Mucosa of rectum (tissue), 2 donors: ENCODE measurements around the gene INPP5D.
"Not testable (repeated sequence)": the region's sequence is repeated elsewhere in the genome, so short reads cannot be mapped to it uniquely, and the experiment has no call there.

Experiments
- H3K27ac ChIP-seq, 2 donors: one replicate each; pipeline ENCODE4 v1.7.0; 2013; ENCODE audit warnings: inconsistent platforms in 2 of 2, low read depth in 2 of 2, low read length in 2 of 2
- H3K27me3 ChIP-seq, 2 donors: one replicate each; pipeline ENCODE4 v1.7.0; 2013; ENCODE audit warnings: low read length in 2 of 2; ENCODE audit not compliant: control insufficient read depth in 2 of 2, insufficient read depth in 2 of 2
- H3K36me3 ChIP-seq, 2 donors: one replicate each; pipeline ENCODE4 v1.7.0; 2013; ENCODE audit warnings: low read length in 2 of 2; ENCODE audit not compliant: control insufficient read depth in 2 of 2, insufficient read depth in 2 of 2
- H3K4me1 ChIP-seq, 2 donors: one replicate each; pipeline ENCODE4 v1.7.0; 2013; ENCODE audit warnings: low read length in 2 of 2, mild to moderate bottlenecking in 1 of 2; ENCODE audit not compliant: control insufficient read depth in 2 of 2, insufficient read depth in 2 of 2
- H3K4me3 ChIP-seq, 2 donors: one replicate each; pipeline ENCODE4 v1.7.0; 2013; ENCODE audit warnings: low read length in 2 of 2
- H3K9ac ChIP-seq, 2 donors: one replicate each; pipeline ENCODE4 v1.7.0; 2013; ENCODE audit warnings: low read length in 2 of 2, low read depth in 1 of 2, mild to moderate bottlenecking in 1 of 2
- H3K9me3 ChIP-seq, 2 donors: one replicate each; pipeline ENCODE4 v1.7.0; 2013; ENCODE audit warnings: low read length in 2 of 2; ENCODE audit not compliant: control insufficient read depth in 2 of 2
- donor health status: healthy.
- donor health status: Normal muscosa, but diverticular disease.

The INPP5D gene

DNA sequence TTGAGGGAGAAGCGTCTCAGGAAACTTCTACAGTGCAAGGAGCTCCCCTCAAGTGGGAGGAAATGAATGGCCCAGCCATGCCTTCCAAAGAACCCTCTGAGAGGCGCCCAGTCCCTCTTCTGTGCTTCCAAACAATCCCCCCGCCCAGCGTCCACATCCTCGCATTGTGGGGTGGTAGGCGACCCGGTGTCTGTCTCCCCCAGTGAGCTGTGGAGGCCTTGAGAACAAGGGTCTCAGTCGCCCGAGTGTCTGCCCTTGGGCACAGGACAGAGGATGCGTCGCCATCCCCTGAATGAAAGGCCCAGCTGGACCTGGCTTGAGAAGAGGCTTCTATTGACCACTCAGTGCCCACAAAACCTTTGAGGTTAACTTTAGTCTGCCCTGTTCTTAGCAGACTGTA, 29.7 kb downstream of the INPP5D start:
- H3K9me3 ChIP-seq = no peaks in the 10 kb centered on the region
- H3K27me3 ChIP-seq = no peaks in the 10 kb centered on the region
- peaks cover 0 to 4% of the 10 kb centered on the region in 2 donors for H3K4me1 ChIP-seq
- no peak overlapping the region for H3K27ac ChIP-seq
- H3K4me3 ChIP-seq = no peak overlapping the region
- no peak overlapping the region for H3K9ac ChIP-seq
- H3K36me3 ChIP-seq = peaks cover 0 to 2% of the 10 kb centered on the region in 2 donors

DNA sequence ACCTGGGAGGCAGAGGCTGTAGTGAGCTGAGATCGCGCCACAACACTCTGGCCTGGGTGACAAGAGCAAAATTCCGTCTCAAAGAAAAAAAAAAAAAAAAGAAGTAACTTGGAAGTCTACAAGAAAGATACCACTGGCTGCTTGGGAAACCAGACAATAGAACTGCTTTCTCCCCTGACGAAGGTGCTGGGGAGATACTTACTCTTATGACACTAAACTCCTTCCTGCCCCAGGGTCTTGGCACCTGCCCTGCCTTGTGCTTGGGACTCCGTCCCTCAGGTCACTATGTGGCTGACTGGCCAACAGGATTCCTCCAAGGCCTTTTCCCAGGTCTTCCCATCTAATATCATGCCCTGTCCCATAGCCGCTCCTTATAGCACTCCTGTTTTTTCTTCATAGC, 30.7 kb downstream of the INPP5D start:
- Histone ChIP-seq H3K9me3 (no peaks in the 10 kb centered on the region), H3K4me1 (peaks cover 0 to 4% of the 10 kb centered on the region in 2 donors), H3K27me3 (no peaks in the 10 kb centered on the region), H3K9ac (no peak overlapping the region), H3K4me3 (no peak overlapping the region), H3K27ac (no peak overlapping the region), H3K36me3 (peaks cover 0 to 2% of the 10 kb centered on the region in 2 donors)

DNA sequence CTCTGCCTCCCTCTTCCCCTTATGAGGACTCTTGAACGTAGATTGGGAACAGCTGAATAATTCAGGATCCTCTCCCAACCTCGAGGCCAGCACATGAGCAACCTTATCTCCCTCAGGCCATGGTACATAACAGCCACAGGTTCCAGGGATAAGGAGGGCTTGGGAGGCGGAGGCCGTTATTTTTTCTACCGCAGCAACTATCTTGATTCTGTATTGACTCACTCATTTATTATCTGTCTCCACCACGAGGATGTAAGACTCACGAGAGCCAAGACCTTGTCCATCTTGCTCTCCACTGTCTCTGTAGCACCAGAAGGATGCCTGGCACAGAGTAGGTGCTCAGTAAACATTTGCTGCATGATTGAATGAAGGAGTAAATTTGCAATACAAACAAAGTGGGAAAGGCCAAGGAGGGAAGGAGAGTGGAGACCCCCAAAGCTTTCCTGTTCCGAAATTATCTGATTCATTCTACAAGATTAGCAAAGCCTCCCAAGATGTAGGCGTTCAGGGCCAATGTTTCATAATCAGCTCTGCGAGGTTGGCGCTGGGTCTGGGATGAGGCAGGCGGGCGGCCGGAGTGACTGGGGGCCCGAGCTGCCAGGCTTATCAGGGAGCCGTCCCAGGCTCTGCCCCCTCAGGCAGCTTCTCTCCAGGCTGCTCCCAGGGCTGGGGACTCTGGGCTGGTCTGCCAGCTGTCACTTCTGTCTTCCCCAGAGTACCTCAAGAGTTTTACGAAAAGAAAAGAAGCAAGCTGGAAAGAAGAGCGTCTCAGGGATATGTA, 31.6 kb downstream of the INPP5D start:
- Histone ChIP-seq H3K9me3 (no peaks in the 10 kb centered on the region), H3K27ac (no peak overlapping the region), H3K27me3 (no peaks in the 10 kb centered on the region)

DNA sequence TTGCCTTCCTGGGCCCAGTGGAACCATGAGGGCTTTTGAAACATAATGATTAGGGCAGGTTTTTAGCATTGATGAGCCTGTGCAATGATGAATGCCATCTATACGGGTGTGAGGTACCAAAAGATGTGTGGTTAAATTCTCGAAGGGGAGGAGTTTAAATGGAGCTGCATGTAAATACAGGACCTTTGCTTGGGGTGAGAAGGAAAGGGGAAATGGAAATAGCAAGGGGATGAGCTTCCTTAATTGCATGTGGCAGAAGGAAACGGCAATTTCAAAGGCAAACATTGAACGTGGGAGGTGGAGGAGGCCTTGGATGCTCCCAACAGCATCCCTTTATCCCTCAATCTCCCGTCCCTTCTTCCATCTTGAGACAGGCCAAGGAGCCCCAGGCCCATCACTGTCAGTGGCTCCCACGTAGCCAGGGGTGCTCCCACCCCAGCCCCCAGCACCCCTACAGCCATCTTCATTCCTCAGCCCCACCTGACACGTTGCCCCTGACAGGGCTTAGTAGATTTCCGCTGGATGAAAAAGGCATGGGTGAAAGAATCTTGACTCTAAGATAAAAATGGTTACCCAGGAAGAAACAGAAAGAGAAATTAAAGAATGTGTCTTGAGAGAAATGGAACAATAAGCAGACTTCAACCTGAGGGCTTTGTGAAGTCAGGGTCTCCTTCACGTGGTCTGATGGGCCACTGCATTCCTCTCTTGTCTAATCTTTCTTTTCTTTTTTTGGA, 32.5 kb downstream of the INPP5D start:
- Histone ChIP-seq H3K27ac (peak overlapping the region in 1 of 2 donors; percentile 48), H3K9me3 (no peaks in the 10 kb centered on the region), H3K4me1 (no peaks in the 10 kb centered on the region), H3K27me3 (no peaks in the 10 kb centered on the region), H3K9ac (no peak overlapping the region), H3K36me3 (peaks cover 0 to 2% of the 10 kb centered on the region in 2 donors), H3K4me3 (no peak overlapping the region)

More for the DNA sequence above, 31.6 kb downstream of the INPP5D start:
- no peak overlapping the region for H3K9ac ChIP-seq
- H3K4me1 ChIP-seq = peaks cover 0 to 2% of the 10 kb centered on the region in 2 donors
- H3K4me3 ChIP-seq = no peak overlapping the region
- H3K36me3 ChIP-seq = peaks cover 0 to 2% of the 10 kb centered on the region in 2 donors

DNA sequence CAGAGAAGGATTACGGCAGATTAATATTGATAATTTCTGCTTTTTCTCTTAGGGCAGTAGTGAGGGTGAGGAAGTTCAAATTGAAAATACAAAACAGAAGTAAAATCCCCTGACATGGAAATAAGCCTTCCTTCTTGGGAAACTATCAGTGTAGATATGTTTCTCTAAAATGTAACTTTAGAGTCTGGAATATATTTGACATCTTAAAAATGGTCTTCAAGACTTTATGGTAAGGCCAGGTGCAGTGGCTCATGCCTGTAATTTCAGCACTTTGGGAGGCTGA, 33.0 kb downstream of the INPP5D start:
- Histone ChIP-seq H3K9ac (no peak overlapping the region), H3K27me3 (no peaks in the 10 kb centered on the region), H3K36me3 (peaks cover 0 to 2% of the 10 kb centered on the region in 2 donors), H3K27ac (no peak overlapping the region), H3K4me3 (no peak overlapping the region), H3K4me1 (no peaks in the 10 kb centered on the region), H3K9me3 (no peaks in the 10 kb centered on the region)

DNA sequence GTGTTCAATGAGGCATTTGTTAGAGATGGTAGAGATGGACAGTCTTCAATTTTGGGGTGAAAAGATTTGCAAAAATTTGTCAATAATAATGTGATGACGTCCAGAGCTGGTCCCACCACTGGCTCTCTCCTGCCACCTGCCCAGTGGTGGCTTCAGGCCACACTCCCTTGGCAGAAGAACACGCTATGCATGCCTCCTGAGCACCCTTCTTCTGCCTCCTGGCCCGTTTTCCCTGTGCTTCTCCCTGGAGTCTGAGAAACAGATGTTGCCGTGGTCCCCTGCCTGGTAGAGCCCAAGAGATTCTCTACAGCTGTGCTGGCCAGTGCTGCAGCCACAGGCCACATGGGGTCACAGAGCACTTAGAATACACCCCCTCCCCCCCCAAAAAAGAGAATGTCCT, 33.6 kb downstream of the INPP5D start:
- no peak overlapping the region for H3K27ac ChIP-seq
- no peak overlapping the region for H3K9ac ChIP-seq
- no peaks in the 10 kb centered on the region for H3K9me3 ChIP-seq
- no peaks in the 10 kb centered on the region for H3K27me3 ChIP-seq
- no peak overlapping the region for H3K4me3 ChIP-seq
- no peaks in the 10 kb centered on the region for H3K36me3 ChIP-seq
- no peaks in the 10 kb centered on the region for H3K4me1 ChIP-seq

DNA sequence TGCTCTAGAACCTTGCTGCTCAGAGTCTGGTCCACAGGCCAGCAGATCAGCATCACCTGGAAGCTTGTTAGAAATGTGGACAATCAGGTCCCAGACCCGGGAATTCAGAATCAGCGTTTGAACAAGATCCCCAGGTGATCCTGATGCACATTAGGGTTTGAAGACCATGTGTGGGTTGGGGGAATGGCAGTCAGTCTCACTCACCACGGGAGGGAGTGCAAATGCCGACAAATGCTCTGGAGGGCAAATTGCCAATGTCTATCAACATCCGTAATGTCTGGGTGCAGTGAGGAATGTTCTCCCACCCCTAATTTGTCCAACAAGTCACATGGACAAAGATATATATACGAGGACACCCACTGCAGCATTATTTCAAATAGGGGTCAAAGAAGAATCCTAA, 34.5 kb downstream of the INPP5D start:
- H3K36me3 ChIP-seq = no peaks in the 10 kb centered on the region
- H3K27ac ChIP-seq = no peak overlapping the region
- no peaks in the 10 kb centered on the region for H3K4me1 ChIP-seq
- H3K27me3 ChIP-seq = no peaks in the 10 kb centered on the region
- no peak overlapping the region for H3K4me3 ChIP-seq
- H3K9me3 ChIP-seq = no peaks in the 10 kb centered on the region
- H3K9ac ChIP-seq = no peak overlapping the region

DNA sequence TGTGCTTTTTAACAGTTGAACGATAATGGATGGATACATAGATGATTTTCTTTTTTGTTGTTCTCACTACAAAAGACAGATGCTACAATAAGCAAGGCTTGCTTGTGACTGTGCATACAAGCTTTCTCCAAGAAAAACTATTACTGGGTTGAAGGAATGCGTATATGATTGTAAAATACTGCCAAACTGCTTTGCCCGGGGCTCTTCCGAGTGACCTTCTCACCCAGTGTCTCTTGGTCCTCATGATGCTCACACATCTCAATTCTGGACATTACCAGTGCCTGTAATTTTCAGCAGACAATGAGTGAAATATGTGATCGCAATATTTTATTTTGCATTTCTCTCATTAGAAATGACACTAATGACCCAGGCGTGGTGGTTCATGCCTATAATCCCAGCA, 35.9 kb downstream of the INPP5D start:
- Histone ChIP-seq H3K9ac (no peak overlapping the region), H3K4me1 (peaks cover 8 to 9% of the 10 kb centered on the region in 2 donors), H3K36me3 (no peaks in the 10 kb centered on the region), H3K27me3 (no peaks in the 10 kb centered on the region), H3K27ac (no peak overlapping the region), H3K9me3 (no peaks in the 10 kb centered on the region), H3K4me3 (no peak overlapping the region)

DNA sequence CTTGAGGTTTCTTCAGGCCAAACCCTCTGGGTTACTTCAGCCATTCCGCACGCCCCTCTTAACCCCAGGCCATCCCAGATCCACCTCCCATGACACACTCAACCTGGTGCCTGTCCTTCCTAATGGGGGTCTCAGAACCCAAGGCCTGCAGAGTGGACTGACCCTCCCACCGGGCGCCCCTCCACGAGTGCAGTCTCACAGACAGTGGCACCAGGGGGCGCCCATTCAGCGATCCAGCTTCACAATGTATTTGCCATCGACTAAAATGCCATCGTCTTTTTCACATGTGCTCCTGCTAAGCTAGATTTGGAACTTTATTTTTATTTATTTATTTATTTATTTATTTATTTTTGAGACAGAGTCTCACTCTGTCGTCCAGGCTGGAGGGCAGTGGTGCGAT, 38.5 kb downstream of the INPP5D start:
- Histone ChIP-seq H3K27ac (no peak overlapping the region), H3K27me3 (no peaks in the 10 kb centered on the region), H3K4me3 (no peak overlapping the region), H3K9me3 (no peaks in the 10 kb centered on the region), H3K9ac (no peak overlapping the region), H3K36me3 (no peaks in the 10 kb centered on the region), H3K4me1 (peaks cover 9 to 11% of the 10 kb centered on the region in 2 donors)

DNA sequence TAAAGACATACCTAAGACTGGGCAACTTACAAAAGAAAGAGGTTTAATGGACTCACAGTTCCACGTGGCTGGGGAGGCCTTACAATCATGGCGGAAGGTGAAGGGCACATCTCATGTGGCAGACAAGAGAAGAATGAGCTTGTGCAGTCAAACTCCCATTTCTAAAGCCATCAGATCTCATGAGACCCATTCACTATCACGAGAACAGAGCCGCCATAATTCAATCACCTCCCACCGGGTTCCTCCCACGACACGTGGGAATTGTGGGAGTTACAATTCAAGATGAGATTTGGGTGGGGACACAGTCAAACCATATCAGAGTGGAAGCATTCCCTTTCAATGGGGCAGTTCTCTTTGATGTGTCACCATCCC, 39.7 kb downstream of the INPP5D start:
- peaks cover 9 to 12% of the 10 kb centered on the region in 2 donors for H3K4me1 ChIP-seq
- H3K36me3 ChIP-seq, H3K9ac ChIP-seq, H3K9me3 ChIP-seq, H3K27ac ChIP-seq, H3K27me3 ChIP-seq, H3K4me3 ChIP-seq: not testable (repeated sequence)
